H54 (cell line): ENCODE measurements around the gene ACP7.

Source experiments
- DNase-seq: peaks from one replicate; pipeline ENCODE4 v3.0.0; 2011; ENCODE audit warnings: low spot score, mixed read lengths; ENCODE audit not compliant: insufficient read length
- FAIRE-seq: peaks from 3 replicates; lab custom pipeline; 2011; peaks lifted over from hg19 to GRCh38; lab: Jason Lieb, UNC
- POLR2A ChIP-seq: IDR thresholded peaks from 2 replicates; pipeline ENCODE4 v1.6.1; 2011; ENCODE audit warnings: low read depth, mild to moderate bottlenecking, low read length

Gene ACP7

GRCh38 chr19:39125554-39126311 is 41.6 kb downstream of the ACP7 start, which contains the start of gene PAK4:
Gene PAK4, plus strand, starts transcription at chr19:39125786. Its CDS starts 43,768 bp downstream, at chr19:39169554.
- FAIRE-seq = peak; percentile 76
- peak; percentile 99 for DNase-seq
- peak; percentile 90 for TF ChIP-seq POLR2A

- TF ChIP-seq POLR2A = no peak
- FAIRE-seq = no peak
- DNase-seq = peak; percentile 53
These were observed 42.4 kb downstream of the ACP7 start for GRCh38 chr19:39126312-39127187.

DNA sequence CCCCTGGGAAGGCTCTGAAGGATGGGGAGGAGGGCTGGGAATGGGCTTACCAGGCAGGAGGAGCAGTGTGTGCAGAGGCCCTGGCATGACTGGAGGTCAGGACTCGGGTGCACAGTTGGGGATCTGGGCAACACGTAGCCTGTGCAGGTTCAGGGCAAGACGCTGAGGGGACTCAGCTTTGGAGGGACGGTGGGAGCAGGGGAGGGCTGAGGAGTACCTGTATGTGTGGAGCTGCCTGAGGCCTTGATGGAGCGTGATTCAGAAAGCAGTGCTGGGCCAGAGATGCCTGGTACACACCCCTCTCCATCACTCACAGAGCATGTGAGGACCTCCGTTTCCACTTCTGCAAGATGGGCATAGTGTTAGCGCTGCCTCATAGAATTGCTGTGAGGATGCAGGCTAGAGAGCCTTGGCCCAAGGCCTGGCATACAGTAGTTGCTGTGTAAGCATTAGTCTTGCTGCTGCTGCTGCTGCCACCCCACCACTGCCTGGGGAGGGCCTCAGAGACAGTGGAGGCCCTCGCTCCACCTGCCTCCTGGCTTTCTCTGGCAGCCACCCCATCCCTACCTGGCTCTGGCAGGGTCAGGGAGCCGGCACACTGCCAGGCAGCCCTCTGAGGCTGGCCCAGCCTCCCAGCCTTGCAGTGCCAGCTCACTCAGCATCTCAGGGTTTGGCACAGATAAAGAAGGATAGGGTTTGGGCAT is 43.8 kb downstream of the ACP7 start:
- DNase-seq (no peak), FAIRE-seq (no peak)
- no peak for TF ChIP-seq POLR2A

DNA sequence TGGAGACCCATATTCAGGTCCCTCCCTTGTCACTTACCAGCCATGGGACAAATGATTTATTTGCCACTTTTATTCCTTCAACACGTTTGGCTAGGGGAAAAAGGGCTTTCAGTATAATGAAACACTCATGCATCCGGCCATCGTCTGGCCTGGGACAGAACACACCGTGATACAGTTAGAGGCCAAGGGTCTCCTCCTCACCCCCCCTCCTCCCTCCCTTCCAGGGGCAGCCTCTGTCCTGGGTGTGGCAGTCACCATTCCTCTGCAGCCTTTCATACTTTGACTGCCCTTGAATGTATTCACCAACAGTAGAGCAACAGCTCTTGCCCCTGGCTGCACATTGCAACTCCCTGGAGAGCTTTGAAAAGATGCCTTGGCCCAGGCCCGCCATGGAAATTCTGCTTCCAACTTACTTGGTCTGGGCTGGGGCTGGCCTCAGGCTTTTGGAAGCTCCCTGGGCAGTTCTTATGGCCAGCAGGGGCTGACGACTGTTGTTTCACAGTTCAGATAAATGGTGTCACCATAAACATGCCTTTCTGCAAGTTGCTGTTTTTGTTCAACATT is 44.4 kb downstream of the ACP7 start:
- no peak for TF ChIP-seq POLR2A
- DNase-seq (no peak), FAIRE-seq (no peak)

- FAIRE-seq = no peak
- DNase-seq = no peak
These were observed 44.9 kb downstream of the ACP7 start for GRCh38 chr19:39129116-39129515.

GRCh38 chr19:39130337-39131254 is 46.4 kb downstream of the ACP7 start:
- no peak for TF ChIP-seq POLR2A
- no peak for DNase-seq
- no peak for FAIRE-seq

More at GRCh38 chr19:39129116-39129515, 44.9 kb downstream of the ACP7 start:
- no peak for TF ChIP-seq POLR2A

DNA sequence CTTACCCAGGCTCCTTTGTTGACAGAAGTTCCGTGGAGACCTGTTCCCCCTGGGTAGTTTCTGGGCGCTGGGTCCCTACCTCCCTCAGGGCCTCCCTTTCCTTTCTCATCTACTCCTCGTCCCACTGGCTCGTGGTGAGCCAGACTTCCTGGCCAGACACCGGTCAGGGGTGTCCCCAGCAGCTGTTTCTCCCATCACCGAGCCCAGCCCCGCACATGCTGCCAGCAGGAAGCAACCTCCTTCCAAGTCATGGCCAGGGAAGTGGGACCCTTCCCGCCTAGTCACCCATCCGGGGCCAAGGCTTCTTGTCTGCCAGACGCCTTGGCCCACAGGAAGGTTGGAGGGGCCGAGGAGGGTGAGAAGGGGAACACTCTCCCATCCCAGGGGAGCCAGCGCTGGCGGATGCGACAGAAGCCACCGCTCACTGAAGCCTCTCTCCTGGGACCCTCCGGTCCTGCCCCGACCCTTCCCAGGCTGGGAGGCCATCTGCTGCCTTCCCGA is 47.1 kb downstream of the ACP7 start:
- FAIRE-seq (no peak), DNase-seq (no peak)
- no peak for TF ChIP-seq POLR2A

DNA sequence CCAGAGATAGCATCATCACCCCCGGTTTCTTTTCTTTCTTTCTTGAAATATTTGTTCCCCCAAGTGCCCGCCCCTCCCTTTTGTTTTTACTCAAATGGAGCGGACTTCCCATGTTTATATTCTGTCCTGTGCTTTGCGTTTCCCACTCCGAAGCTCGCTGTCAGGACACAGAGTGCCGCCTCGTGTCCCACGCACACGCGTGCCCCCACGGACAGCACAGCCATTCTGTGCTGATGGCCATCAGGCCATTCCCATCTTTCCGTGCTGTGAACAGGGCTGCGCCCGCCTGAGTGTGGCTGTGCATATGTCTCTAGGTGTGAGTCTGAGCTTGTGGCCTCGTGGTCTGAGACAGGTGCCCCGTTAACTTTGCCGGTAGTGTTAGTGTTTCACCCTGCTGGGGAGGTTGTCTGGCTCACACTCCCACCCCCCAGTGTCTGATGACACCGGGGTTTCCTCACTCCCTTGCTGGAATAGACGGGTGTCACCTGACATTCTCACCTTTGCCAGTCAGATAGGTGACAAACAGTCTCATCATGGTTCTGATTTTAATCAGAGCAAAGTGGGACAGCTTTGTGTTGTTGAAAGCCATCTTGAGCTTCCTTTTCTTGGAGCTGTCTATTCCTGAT is 48.3 kb downstream of the ACP7 start:
- DNase-seq (no peak), FAIRE-seq (no peak)
- no peak for TF ChIP-seq POLR2A

DNA sequence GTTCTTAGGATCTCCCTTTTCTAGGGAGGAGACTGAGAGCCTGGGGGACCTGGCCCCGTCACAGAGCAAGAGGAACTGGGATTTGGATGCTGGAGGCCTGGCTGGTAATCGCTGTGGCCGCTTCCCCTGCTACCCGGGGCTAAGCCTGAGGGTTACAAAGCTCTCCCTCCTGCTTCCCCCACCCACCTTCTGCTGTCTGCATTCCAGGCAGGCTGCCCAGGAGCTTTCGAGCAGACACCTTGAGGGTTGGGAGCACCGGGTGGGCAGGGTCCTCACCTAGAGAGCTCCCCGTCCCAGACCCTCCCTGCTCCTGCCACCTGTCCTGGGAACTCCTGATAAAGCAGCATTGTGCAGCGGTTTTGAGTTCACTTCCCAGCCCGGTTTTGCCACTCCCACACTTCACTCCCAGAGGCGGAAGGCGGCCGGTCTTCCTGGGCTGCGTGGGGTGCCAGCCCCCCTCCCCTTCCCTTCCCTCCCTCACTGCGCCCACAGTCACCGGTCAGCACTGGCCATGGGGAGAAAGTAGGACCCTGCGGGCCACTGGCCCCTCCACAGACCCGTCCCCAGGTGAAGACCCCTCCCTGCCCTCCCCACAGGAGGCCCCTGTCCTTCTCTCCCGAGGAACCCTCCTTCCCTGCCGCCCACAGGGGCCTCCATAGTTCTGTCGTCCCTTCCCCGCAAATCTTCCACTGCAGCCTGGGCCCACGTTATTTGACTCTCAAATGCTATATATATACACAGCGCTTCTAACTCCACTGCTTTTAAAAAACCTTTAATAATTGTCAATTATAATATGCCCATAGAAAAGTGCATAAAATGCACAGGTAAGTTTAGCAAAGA is 49.5 kb downstream of the ACP7 start:
- no peak for DNase-seq
- no peak for FAIRE-seq
- TF ChIP-seq POLR2A = no peak

GRCh38 chr19:39135701-39136100 is 51.5 kb downstream of the ACP7 start:
- FAIRE-seq (no peak), DNase-seq (no peak)
- no peak for TF ChIP-seq POLR2A
